ENCODE results near the gene PACC1. TPM values are rescaled to one million over a fixed set of nuclear protein-coding genes. Genes with fewer than 3 reads are reported as not detected.

PACC1 gene
- total RNA-seq, 4 donors from 2014 or later: 2.9 to 5.5 (median 4.9) TPM

GRCh38 chr1:212423879-212424278, 9.2 kb upstream of the PACC1 start:
- TF ChIP-seq CTCF (IDR thresholded peaks at IDR 0.05) (no peak), POLR2A (IDR thresholded peaks at IDR 0.05) (no peak)
- no peak for DNase-seq
- 80 to 89% methylated on average over 3 of the region's 3 CpGs for WGBS, 2 donors
- intact Hi-C loops (cut with DNase I): no loop called here
- H3K4me3 ChIP-seq (replicated peaks in 1 of 3): no peak overlapping the region
- no peaks in the 10 kb centered on the region for H3K27me3 ChIP-seq
- H3K36me3 ChIP-seq: no peaks in the 10 kb centered on the region
- H3K4me1 ChIP-seq: no peaks in the 10 kb centered on the region
- H3K9me3 ChIP-seq: no peaks in the 10 kb centered on the region
- H3K27ac ChIP-seq: no peak overlapping the region

DNA sequence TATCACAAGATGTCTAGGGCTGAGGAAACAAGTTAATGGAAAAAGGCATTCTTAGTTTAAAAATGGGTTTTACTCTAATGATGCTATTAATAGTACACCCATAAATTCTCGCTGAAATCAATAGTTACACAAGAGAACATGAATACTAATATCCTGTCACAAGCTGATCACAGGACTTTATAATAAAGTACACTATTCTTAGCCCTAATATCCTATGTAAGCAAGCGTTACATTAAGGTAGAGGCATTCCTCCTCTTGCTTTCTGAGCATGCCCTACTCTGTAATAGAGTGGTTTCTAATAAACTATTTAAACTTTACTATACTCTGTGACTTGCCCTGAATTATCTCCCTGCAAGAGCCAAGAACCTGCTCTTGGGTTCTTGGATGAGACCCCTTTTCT, 6.5 kb upstream of the PACC1 start:
- Histone ChIP-seq H3K27ac (no peak overlapping the region), H3K4me1 (no peaks in the 10 kb centered on the region), H3K27me3 (no peaks in the 10 kb centered on the region), H3K4me3 (replicated peaks in 1 of 3) (no peak overlapping the region), H3K9me3 (no peaks in the 10 kb centered on the region), H3K36me3 (no peaks in the 10 kb centered on the region)
- DNase-seq: no peak
- 81 to 86% methylated on average over 2 of the region's 2 CpGs for whole genome bisulfite sequencing, 2 donors
- intact Hi-C loops (cut with DNase I): no loop called here
- TF ChIP-seq CTCF (IDR thresholded peaks at IDR 0.05): no peak
- TF ChIP-seq POLR2A (IDR thresholded peaks at IDR 0.05): no peak

- peak overlapping the region in 1 of 3 donors; percentile 57 for H3K4me3 ChIP-seq (replicated peaks in 1 of 3)
- DNase-seq: no peak
- intact Hi-C loops (cut with DNase I): no loop called here
- no peak for TF ChIP-seq POLR2A (IDR thresholded peaks at IDR 0.05)
- TF ChIP-seq CTCF (IDR thresholded peaks at IDR 0.05): no peak
- H3K4me1 ChIP-seq: peaks cover 0 to 6% of the 10 kb centered on the region in 2 donors
- WGBS, 2 donors: 73 to 75% methylated on average over 13 of the region's 13 CpGs
- peak overlapping the region in 1 of 3 donors; percentile 7 for H3K27ac ChIP-seq
- H3K36me3 ChIP-seq: no peaks in the 10 kb centered on the region
- no peaks in the 10 kb centered on the region for H3K27me3 ChIP-seq
- no peaks in the 10 kb centered on the region for H3K9me3 ChIP-seq
Observed at GRCh38 chr1:212415107-212415841, 588 bp upstream of the PACC1 start.

DNA sequence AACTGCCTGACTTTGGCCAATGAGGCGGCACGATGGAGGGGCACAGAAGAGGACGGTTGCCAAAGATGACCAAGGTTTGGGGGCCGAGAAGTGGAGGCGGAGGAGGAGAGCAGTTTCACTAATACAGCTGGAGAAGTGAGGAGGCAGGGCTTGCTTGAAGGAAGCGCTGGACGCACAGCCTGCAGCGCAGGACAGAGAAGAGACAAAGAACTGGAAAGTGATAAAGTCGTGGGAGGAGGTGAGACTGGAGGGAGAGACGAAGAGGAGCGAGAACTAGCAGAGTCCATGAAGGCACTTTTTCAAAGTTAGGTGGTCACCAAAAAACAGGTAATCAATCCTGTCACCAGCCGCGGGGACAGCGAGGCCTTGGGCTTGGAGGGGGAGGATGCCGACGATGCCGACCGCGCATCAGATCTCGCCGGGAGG, 771 bp downstream of the PACC1 start:
- Histone ChIP-seq H3K4me3 (replicated peaks in 1 of 3) (peak overlapping the region in 2 of 3 donors; percentile 57 to 58), H3K4me1 (peaks cover 0 to 6% of the 10 kb centered on the region in 2 donors), H3K27me3 (no peaks in the 10 kb centered on the region), H3K9me3 (no peaks in the 10 kb centered on the region), H3K27ac (no peak overlapping the region), H3K36me3 (no peaks in the 10 kb centered on the region)
- no peak for DNase-seq
- intact Hi-C loops (cut with DNase I): no loop called here
- TF ChIP-seq POLR2A (IDR thresholded peaks at IDR 0.05) (no peak), CTCF (IDR thresholded peaks at IDR 0.05) (no peak)
- WGBS, 2 donors: 20 to 23% methylated on average over 21 of the region's 21 CpGs

- intact Hi-C loops (cut with DNase I): no loop called here
- WGBS, 2 donors: 96 to 100% methylated on average over 3 of the region's 3 CpGs
- H3K4me1 ChIP-seq: peaks cover 0 to 6% of the 10 kb centered on the region in 2 donors
- no peak for TF ChIP-seq POLR2A (IDR thresholded peaks at IDR 0.05)
- no peaks in the 10 kb centered on the region for H3K9me3 ChIP-seq
- no peaks in the 10 kb centered on the region for H3K27me3 ChIP-seq
- no peak overlapping the region for H3K4me3 ChIP-seq (replicated peaks in 1 of 3)
- H3K36me3 ChIP-seq: no peaks in the 10 kb centered on the region
- no peak overlapping the region for H3K27ac ChIP-seq
- no peak for DNase-seq
Observed at GRCh38 chr1:212412374-212412773, 2.3 kb downstream of the PACC1 start.
